HUES48 (cell line): ENCODE data around the gene ATIC.
A peak's percentile ranks its signal among the peaks of the same experiment; 100 is the strongest.
"Not testable (repeated sequence)": the region's sequence is repeated elsewhere in the genome, so short reads cannot be mapped to it uniquely, and the experiment has no call there.

ENCODE experiments used
- H3K27ac ChIP-seq: one replicate; pipeline ENCODE4 v1.7.0; 2013; ENCODE audit warnings: low read depth, low read length, inconsistent platforms
- H3K27me3 ChIP-seq: 2 replicates; pipeline ENCODE4 v1.6.1; 2013; ENCODE audit warnings: mild to moderate bottlenecking, low read length; ENCODE audit not compliant: control insufficient read depth, insufficient read depth
- H3K36me3 ChIP-seq: 2 replicates; pipeline ENCODE4 v1.6.1; 2013; ENCODE audit warnings: low read length; ENCODE audit not compliant: control insufficient read depth, insufficient read depth
- H3K4me1 ChIP-seq: 2 replicates; pipeline ENCODE4 v1.6.1; 2013; ENCODE audit warnings: mild to moderate bottlenecking, low read length; ENCODE audit not compliant: control insufficient read depth, insufficient read depth
- H3K4me3 ChIP-seq: 2 replicates; pipeline ENCODE4 v1.5.1; 2013; ENCODE audit warnings: mild to moderate bottlenecking, low read depth, low read length
- H3K9ac ChIP-seq: 2 replicates; pipeline ENCODE4 v1.6.1; 2013; ENCODE audit warnings: mild to moderate bottlenecking, low read depth, low read length, moderate library complexity
- H3K9me3 ChIP-seq: 2 replicates; pipeline ENCODE4 v1.6.1; 2013; ENCODE audit warnings: low read length; ENCODE audit not compliant: control insufficient read depth, insufficient read depth

The ATIC gene

GRCh38 chr2:215280326-215280725 lies 31.5 kb upstream of the ATIC start:
- Histone ChIP-seq H3K9ac (no peak overlapping the region), H3K36me3 (no peaks in the 10 kb centered on the region), H3K4me1 (no peaks in the 10 kb centered on the region), H3K9me3 (no peaks in the 10 kb centered on the region), H3K27me3 (no peaks in the 10 kb centered on the region), H3K27ac (no peak overlapping the region), H3K4me3 (no peak overlapping the region)

DNA sequence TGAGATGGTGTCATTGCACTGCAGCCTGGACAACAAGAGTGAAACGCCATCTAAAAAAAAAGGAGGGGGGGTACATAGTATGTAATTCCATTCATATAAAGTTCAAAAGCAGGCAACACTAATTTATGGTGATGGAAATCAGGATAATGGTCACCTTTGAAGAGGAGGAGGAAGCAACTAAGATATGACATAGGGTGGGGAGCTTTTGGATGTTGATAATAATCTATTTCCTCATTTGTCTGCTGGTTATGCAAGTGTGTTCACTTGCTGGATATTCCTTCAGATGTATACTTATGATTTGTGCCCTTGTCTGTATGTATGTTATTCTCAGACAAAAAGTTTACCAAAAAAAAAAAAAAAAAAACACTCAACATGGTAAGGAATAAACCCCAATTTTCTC lies 28.6 kb upstream of the ATIC start:
- Histone ChIP-seq H3K9me3 (no peaks in the 10 kb centered on the region), H3K36me3 (no peaks in the 10 kb centered on the region), H3K27me3 (no peaks in the 10 kb centered on the region), H3K9ac (no peak overlapping the region), H3K27ac (no peak overlapping the region), H3K4me3 (no peak overlapping the region), H3K4me1 (no peaks in the 10 kb centered on the region)

- Histone ChIP-seq H3K27ac (no peak overlapping the region), H3K9ac (no peak overlapping the region)
These were observed 25.6 kb upstream of the ATIC start for GRCh38 chr2:215286309-215286708.

DNA sequence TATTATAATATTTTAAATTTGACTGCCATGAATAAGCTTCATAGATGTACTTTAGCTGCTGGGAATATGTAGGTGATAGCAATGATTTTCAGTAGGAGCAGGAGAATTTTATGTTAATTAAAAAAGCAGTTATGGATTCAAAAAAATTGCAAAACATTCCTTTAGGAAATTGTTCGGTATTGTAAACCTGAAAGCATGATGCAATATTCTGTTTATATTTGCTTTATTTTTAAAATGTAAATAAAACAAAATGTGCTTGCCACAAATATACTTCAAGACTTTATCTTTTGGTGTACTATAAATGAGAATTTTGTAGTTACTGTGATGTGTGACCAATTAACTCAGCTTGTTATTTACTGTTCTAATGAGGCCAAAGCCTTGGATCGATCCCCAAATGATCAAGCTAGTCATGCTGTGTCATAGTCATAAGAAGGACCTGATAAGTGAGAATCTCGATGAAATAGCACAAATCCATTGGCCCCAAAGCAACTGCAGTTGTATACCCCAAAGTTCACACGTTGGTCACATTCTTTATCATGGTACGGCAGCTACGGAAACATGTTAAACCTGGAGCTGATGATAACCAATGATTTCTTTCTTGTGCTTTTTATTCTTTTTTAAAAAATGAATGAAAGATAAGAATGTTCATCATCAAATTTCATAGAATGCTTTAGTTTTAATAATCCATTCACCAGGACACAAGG lies 23.6 kb upstream of the ATIC start:
- Histone ChIP-seq H3K9ac (no peak overlapping the region), H3K27me3 (no peaks in the 10 kb centered on the region), H3K27ac (no peak overlapping the region), H3K4me3 (no peak overlapping the region), H3K9me3 (no peaks in the 10 kb centered on the region), H3K36me3 (no peaks in the 10 kb centered on the region), H3K4me1 (no peaks in the 10 kb centered on the region)

More at GRCh38 chr2:215286309-215286708, 25.6 kb upstream of the ATIC start:
- Histone ChIP-seq H3K27me3 (no peaks in the 10 kb centered on the region), H3K9me3 (no peaks in the 10 kb centered on the region), H3K4me3 (no peak overlapping the region), H3K4me1 (no peaks in the 10 kb centered on the region), H3K36me3 (no peaks in the 10 kb centered on the region)

GRCh38 chr2:215290980-215291599 lies 20.8 kb upstream of the ATIC start:
- H3K9ac ChIP-seq = no peak overlapping the region
- no peaks in the 10 kb centered on the region for H3K9me3 ChIP-seq
- no peaks in the 10 kb centered on the region for H3K27me3 ChIP-seq
- no peak overlapping the region for H3K4me3 ChIP-seq
- H3K27ac ChIP-seq = no peak overlapping the region
- no peaks in the 10 kb centered on the region for H3K36me3 ChIP-seq
- H3K4me1 ChIP-seq = no peaks in the 10 kb centered on the region

GRCh38 chr2:215293879-215294278 lies 18.0 kb upstream of the ATIC start:
- no peaks in the 10 kb centered on the region for H3K4me1 ChIP-seq
- H3K36me3 ChIP-seq = no peaks in the 10 kb centered on the region
- no peak overlapping the region for H3K27ac ChIP-seq
- H3K27me3 ChIP-seq = no peaks in the 10 kb centered on the region
- no peaks in the 10 kb centered on the region for H3K9me3 ChIP-seq
- no peak overlapping the region for H3K9ac ChIP-seq
- no peak overlapping the region for H3K4me3 ChIP-seq

DNA sequence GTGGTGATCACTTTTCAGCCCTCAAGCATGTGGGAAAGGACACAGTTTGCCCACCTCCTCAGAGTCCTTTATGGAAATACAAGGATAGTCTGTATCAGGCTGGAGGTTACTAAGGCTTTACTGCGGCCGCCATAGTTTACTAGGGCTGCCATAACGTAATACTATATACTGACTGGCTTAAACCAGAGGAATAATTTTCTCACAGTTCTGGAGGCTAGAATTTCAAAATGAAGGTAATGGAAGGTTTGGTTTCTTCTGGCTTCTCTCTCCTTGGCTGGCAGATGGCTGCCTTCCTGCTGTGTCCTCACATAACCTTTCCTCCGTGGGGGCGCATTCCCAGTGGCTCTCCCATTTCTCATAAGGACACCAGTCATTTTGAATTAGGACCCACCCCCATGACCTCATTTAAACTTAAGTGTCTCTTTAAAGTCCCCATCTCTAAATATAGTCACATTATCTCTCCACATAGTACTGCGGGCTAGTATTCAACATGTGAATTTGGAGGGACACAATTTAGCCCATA lies 12.5 kb upstream of the ATIC start:
- Histone ChIP-seq H3K4me3 (no peak overlapping the region), H3K36me3 (no peaks in the 10 kb centered on the region), H3K9ac (no peak overlapping the region), H3K9me3 (no peaks in the 10 kb centered on the region), H3K27ac (no peak overlapping the region), H3K4me1 (no peaks in the 10 kb centered on the region), H3K27me3 (no peaks in the 10 kb centered on the region)

GRCh38 chr2:215301994-215302393 lies 9.9 kb upstream of the ATIC start:
- no peak overlapping the region for H3K4me3 ChIP-seq
- no peaks in the 10 kb centered on the region for H3K4me1 ChIP-seq

DNA sequence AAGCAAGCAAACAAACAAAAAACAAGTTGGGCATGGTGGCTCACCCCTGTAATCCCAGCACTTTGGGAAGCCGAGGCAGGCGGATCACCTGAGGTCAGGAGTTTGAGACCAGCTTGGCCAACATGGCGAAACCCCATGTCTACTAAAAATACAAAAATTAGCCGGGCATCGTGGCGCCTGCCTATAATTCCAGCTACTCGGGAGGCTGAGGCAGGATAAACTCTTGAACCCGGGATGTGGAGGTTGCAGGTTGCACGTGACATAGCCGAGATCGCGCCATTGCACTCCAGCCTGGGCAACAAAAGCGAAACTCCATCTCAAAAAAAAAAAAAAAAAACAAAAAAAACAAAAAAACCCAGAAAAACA lies 617 bp upstream of the ATIC start:
- H3K27ac ChIP-seq, H3K9ac ChIP-seq: not testable (repeated sequence)
- H3K4me1 ChIP-seq = peaks cover 15% of the 10 kb centered on the region

More at GRCh38 chr2:215301994-215302393, 9.9 kb upstream of the ATIC start:
- H3K27ac ChIP-seq = no peak overlapping the region
- H3K9ac ChIP-seq = no peak overlapping the region
- no peaks in the 10 kb centered on the region for H3K9me3 ChIP-seq
- no peaks in the 10 kb centered on the region for H3K36me3 ChIP-seq
- no peaks in the 10 kb centered on the region for H3K27me3 ChIP-seq

GRCh38 chr2:215313255-215313613 lies 1.4 kb downstream of the ATIC start:
- H3K4me3 ChIP-seq = peak overlapping the region; percentile 88
- no peaks in the 10 kb centered on the region for H3K9me3 ChIP-seq
- H3K4me1 ChIP-seq = peaks cover 15% of the 10 kb centered on the region
- H3K36me3 ChIP-seq = peaks cover 53% of the 10 kb centered on the region
- no peak overlapping the region for H3K9ac ChIP-seq
- no peaks in the 10 kb centered on the region for H3K27me3 ChIP-seq
- no peak overlapping the region for H3K27ac ChIP-seq

More for the DNA sequence above, 617 bp upstream of the ATIC start:
- Histone ChIP-seq H3K36me3 (peaks cover 34% of the 10 kb centered on the region), H3K4me3 (peak overlapping the region; percentile 88)
- not testable (repeated sequence) for H3K27me3 ChIP-seq, H3K9me3 ChIP-seq

- no peak overlapping the region for H3K4me3 ChIP-seq
- no peak overlapping the region for H3K27ac ChIP-seq
- no peak overlapping the region for H3K9ac ChIP-seq
- peaks cover 69% of the 10 kb centered on the region for H3K36me3 ChIP-seq
- peaks cover 15% of the 10 kb centered on the region for H3K4me1 ChIP-seq
- H3K27me3 ChIP-seq = no peaks in the 10 kb centered on the region
- no peaks in the 10 kb centered on the region for H3K9me3 ChIP-seq
These were observed 3.0 kb downstream of the ATIC start for GRCh38 chr2:215314896-215315295.
